Activated naive CD4-positive, alpha-beta T cell treated with anti-CD3 and anti-CD28 coated beads, Interleukin-2, amount 50 U/mL, for 16 hours (primary cell): ENCODE data around the gene CIART.
A peak's percentile ranks its signal among the peaks of the same experiment; 100 is the strongest.
"Not testable (repeated sequence)": the region's sequence is repeated elsewhere in the genome, so short reads cannot be mapped to it uniquely, and the experiment has no call there.

Experiments
- DNase-seq: peaks from one replicate; pipeline ENCODE4 v3.0.0-alpha.2; 2020

The CIART gene

DNA sequence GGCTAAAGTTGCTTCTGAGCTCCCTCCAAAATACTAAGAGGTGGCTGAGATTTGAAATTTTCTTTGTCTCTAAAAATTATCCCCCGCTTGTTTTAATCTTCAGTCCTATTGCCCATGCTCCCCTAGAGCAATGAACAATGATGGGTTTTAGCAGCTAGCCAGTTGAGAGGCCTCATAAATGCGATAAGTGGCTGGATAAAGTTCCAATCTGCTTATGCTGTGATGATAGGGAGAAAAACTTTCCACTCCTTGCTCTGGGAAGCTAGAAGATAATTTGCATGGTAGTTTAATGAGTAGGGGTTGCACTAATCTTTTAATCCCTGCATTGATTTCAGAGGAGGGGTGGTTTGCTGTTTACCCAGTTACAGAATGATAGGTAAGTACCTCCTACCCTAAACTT lies 29.4 kb downstream of the CIART start:
- no peak for DNase-seq

- not testable (repeated sequence) for DNase-seq
Observed at GRCh38 chr1:150314691-150315090, 32.3 kb downstream of the CIART start.

DNA sequence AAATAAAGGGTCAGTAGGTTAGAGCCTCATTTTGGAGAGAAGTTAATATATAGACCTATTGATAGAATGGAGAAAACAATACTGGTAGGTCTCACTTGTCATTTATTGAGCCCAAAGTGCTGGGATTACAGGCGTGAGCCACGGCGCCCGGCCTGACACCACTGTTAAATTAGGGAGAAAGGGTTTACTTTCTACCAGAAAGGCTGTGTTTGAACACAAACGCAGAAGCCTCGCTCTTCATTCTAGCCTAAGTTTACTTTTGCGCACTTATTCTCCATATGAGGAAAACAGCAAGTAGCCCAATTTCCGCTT lies 38.3 kb downstream of the CIART start:
- no peak for DNase-seq

DNA sequence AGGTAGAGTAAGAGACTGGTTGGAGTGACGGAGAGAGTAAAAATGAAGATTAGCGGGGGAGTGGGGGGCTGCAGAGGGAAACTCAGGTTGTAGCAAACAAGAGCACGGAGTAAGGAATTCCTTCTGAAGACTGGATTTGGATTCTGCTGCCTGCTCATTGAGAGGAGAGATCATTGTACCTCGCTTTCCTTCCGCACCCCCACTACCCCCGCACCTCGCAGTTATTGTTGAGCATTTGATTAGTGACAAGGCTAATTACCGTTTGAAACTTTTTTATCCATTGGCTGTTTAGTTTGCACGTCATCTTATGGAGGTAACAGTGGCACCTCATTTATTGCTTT lies 39.4 kb downstream of the CIART start:
- DNase-seq = no peak

DNA sequence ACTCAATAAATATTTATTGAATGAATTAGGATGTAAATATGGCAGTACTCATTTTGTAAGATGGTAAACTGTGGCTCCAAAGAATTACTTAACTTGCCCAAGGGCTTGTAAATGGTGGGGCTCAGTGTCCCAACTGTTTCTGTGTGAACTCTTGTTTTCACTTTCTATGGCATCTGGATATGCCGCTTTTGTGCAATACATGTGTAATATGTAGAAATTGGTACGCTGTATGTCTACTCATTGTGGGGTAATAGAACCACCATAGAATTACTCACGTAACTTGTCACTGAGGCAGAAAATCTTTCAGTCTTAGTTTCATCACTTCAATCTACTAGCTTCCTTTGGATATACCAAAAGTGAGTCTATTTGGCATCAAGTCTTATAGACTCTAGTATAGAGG lies 40.0 kb downstream of the CIART start:
- peak; percentile 14 for DNase-seq

DNA sequence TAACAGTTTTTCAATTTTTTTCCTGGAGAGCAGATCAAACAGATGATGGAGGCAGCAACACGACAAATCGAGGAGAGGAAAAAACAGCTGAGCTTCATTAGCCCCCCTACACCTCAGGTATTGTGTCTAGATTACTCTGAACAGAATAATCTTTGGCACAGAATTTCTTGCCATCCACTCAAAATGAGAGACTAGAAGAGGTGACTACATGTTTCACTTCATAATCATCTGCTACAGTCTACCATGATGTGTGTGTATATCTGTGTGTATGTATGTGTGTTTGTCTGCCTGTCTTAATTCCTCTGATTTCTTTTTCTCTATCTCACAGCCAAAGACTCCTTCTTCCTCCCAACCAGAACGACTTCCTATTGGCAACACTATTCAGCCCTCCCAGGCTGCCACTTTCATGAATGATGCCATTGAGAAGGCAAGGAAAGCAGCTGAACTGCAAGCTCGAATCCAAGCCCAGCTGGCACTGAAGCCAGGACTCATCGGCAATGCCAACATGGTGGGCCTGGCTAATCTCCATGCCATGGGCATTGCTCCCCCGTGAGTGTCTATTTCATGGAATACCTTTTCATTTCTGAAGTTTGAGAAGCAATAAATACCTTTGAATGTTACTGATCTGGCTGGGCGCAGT lies 50.4 kb downstream of the CIART start:
- DNase-seq = no peak
